T1000 (cell line): ENCODE measurements around the gene AFF3.
"Not testable (repeated sequence)": the region's sequence is repeated elsewhere in the genome, so short reads cannot be mapped to it uniquely, and the experiment has no call there.

Source experiments
- DNase-seq: peaks from one replicate; lab custom pipeline; 2025; ENCODE audit warnings: mixed read lengths; lab: John Stamatoyannopoulos, UW

Gene AFF3

GRCh38 chr2:99554238-99554637 is 588.2 kb downstream of the AFF3 start:
- no peak for DNase-seq

- no peak for DNase-seq
Observed at GRCh38 chr2:99552529-99552928, 589.9 kb downstream of the AFF3 start.

- DNase-seq, result no peak
Observed at GRCh38 chr2:99550368-99550767, 592.0 kb downstream of the AFF3 start.

GRCh38 chr2:99545604-99546003 is 596.8 kb downstream of the AFF3 start:
- DNase-seq, result no peak

- no peak for DNase-seq
Observed at GRCh38 chr2:99545066-99545465, 597.3 kb downstream of the AFF3 start.

GRCh38 chr2:99544608-99545007 is 597.8 kb downstream of the AFF3 start:
- DNase-seq, result no peak

- DNase-seq, result no peak
Observed at GRCh38 chr2:99543247-99543646, 599.1 kb downstream of the AFF3 start.

GRCh38 chr2:99537910-99538485 is 604.4 kb downstream of the AFF3 start:
- no peak for DNase-seq

- no peak for DNase-seq
Observed at GRCh38 chr2:99524056-99524455, 618.3 kb downstream of the AFF3 start.

GRCh38 chr2:99522157-99522556 is 620.2 kb downstream of the AFF3 start:
- DNase-seq, result no peak

GRCh38 chr2:99520813-99521212 is 621.6 kb downstream of the AFF3 start:
- DNase-seq, result no peak

- DNase-seq, result no peak
Observed at GRCh38 chr2:99520195-99520594, 622.2 kb downstream of the AFF3 start.

GRCh38 chr2:99514357-99514756 is 628.0 kb downstream of the AFF3 start:
- DNase-seq, result no peak

GRCh38 chr2:99512181-99512591 is 630.2 kb downstream of the AFF3 start:
- no peak for DNase-seq

- no peak for DNase-seq
Observed at GRCh38 chr2:99509387-99509786, 633.0 kb downstream of the AFF3 start.

- no peak for DNase-seq
Observed at GRCh38 chr2:99507937-99508818, 634.2 kb downstream of the AFF3 start.

GRCh38 chr2:99504844-99505584 is 637.4 kb downstream of the AFF3 start:
- DNase-seq, result no peak

- DNase-seq, result not testable (repeated sequence)
Observed at GRCh38 chr2:99503662-99504416, 638.6 kb downstream of the AFF3 start.

GRCh38 chr2:99496021-99496420 is 646.4 kb downstream of the AFF3 start:
- DNase-seq, result no peak
